GM12892 (cell line): ENCODE data around the gene SECTM1.
A peak's percentile ranks its signal among the peaks of the same experiment; 100 is the strongest.

Experiments
- DNase-seq: peaks from one replicate; pipeline ENCODE4 v3.0.0; 2011; ENCODE audit not compliant: insufficient read length
- FAIRE-seq: peaks from 2 replicates; lab custom pipeline; 2011; peaks lifted over from hg19 to GRCh38; lab: Jason Lieb, UNC
- POLR2A ChIP-seq: IDR thresholded peaks from 2 replicates; pipeline ENCODE4 v1.6.1; 2011; ENCODE audit warnings: low read depth, low read length, control low read depth
- POLR2AphosphoS5 ChIP-seq: IDR thresholded peaks from 2 replicates; pipeline ENCODE4 v1.6.1; 2011; ENCODE audit warnings: low read depth, low read length, control low read depth
- TAF1 ChIP-seq: IDR thresholded peaks from 2 replicates; pipeline ENCODE4 v1.6.1; 2011; ENCODE audit warnings: low read depth, mild to moderate bottlenecking, control low read depth, low read length, borderline replicate concordance

SECTM1 gene

GRCh38 chr17:82339634-82340580 is 6.3 kb upstream of the SECTM1 start:
- FAIRE-seq (no peak), DNase-seq (no peak)
- TF ChIP-seq POLR2A (no peak), TAF1 (no peak), POLR2AphosphoS5 (no peak)

DNA sequence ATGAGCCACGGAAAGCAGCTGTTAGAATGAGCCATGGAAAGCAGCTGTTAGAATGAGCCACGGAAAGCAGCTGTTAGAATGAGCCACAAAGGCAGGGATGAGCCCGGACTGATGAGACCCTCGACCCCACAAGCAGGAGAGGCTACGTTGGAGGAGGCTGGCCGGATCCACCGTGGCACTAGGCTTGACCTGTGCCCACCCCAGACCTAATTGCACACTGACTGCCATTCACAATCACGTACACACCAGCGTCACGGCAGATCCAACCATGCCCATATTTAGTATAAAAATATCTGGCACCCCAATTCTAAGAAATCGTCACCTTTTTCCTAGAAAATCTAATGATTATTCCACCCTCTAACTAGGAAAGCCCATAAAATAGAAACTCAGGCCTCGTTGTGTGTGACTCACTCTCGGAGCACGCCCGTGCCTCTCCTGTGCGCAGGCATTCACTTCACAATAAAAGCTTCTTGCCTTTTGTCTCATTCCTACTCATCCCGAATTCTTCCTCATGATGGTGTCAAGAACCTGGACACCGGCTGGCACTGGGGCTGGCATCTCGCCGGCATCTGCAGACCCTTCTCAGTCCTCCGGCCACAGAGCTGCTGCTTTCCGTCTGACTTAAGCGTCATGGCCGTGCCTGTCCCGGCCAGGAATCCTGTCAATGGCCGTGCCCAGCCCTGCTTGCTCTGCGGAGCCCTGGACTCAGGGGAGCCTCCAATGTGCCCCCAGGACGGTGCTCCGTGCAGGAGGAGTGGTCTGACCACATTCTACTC is 5.5 kb upstream of the SECTM1 start:
- FAIRE-seq, result no peak
- TF ChIP-seq POLR2AphosphoS5 (no peak), POLR2A (no peak), TAF1 (no peak)
- no peak for DNase-seq

DNA sequence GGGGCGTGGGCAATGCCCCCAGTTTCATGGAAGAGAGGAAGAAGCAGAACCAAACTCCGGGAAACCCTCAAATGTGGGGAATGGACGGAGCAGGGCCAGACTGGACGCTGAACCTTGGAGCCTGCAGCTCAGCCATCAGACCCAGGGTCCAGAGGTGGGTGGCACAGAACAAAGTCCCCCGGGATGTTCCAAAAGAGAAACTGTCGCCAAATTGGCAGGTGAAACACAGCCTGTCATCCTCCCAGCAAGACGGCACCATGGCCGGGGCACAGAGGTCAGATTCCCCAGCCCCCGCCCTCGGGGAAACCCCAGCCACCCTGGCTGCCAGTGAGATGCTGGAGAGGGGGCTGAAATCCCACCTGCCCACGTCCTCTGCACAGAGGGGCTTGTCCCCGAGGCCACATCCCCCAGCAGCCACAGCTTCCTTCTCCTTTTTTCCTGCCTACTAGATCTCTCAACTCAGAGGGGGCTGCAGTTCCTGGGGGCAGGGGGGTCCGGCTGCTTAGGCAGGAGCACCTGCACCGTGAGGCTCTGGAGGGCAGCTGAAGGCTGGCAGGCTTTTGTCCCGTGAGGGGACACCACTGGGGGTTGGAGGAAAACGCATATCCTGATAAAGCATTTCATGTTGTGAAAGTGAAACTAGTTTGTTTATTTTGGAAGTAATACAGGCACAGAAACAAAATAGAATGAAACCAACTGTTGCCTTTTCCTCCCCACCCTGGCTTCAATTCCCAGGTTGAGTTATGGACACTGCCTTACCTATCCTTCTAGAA is 1.2 kb upstream of the SECTM1 start:
- TF ChIP-seq POLR2A, result no peak
- TF ChIP-seq POLR2AphosphoS5, result no peak
- no peak for TF ChIP-seq TAF1
- FAIRE-seq, result no peak
- DNase-seq, result no peak

DNA sequence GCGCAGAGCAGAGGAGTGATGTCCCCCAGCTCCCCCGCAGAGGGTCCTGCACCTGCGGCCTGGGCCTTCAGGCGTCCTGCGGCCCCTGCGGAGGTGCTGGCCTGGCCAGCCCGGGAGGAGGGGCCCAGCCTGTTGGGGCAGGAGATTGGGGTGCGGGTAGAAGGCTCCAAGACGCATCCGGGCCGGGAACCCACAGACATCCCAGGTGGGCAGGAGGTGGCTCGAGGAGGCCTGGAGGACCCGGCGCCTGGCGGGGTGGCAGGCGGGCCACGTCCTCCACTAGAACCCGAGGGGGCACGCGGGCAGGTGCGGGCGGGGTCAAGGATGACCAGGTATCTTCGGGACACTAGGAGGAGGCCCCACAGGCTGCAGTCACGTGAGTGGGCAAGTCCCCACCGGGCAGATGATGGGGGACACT is 647 bp upstream of the SECTM1 start:
- TF ChIP-seq POLR2AphosphoS5 (no peak), TAF1 (no peak), POLR2A (no peak)
- no peak for DNase-seq
- FAIRE-seq, result no peak

GRCh38 chr17:82332669-82333278 is 792 bp downstream of the SECTM1 start:
- TF ChIP-seq POLR2A (no peak), POLR2AphosphoS5 (no peak), TAF1 (no peak)
- FAIRE-seq (no peak), DNase-seq (no peak)

- TF ChIP-seq TAF1 (no peak), POLR2A (no peak), POLR2AphosphoS5 (no peak)
- FAIRE-seq (no peak), DNase-seq (no peak)
Measured at GRCh38 chr17:82331345-82331939, 2.1 kb downstream of the SECTM1 start.

DNA sequence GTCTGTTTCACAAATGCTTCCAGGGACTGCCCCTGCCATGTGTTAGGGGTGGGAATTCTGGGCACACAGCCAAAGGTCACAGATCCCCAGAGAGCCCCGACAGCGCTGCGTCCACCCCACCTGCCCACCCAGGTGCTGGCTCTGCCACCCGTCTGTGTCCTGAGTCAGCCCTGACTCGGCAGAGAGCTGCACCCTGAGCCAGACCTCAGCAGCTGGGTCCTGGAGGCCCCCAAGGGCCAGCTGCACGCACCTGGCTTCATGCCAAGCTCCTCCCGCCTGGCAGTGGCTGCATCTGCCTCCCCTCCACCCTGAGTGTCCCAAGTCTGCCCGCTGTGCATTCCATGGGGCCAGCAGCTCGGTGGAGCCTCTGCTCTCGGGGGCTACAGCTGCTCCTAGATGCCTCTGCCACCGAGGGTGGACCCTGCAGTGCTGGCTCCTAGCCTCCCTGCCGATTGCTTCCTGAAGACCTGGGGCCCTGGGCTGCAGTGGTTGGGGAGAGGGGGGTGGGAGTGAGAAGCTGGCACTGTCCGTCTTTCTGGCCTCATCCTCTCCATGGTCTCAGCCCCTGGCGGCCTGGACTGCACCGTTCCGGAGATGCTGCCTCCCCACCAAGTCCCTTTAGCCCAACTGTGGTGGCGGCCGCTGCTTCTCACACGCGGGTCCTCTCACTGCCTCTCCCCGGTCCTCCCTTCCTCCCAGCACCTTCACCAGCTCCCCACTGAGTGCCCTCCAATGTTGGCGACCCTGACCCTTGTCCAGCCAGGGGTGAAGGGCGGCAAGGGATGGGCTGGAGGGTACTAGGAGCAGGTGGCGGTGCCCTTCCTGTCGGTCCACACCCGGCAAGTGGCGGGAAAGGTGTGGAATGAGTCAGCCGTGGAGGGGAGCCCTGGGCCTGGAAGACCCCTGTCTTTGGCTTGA is 3.0 kb downstream of the SECTM1 start:
- DNase-seq (peak; percentile 17), FAIRE-seq (no peak)
- TF ChIP-seq POLR2AphosphoS5 (no peak), POLR2A (no peak), TAF1 (no peak)

GRCh38 chr17:82329683-82330321 is 3.8 kb downstream of the SECTM1 start:
- DNase-seq, result no peak
- TF ChIP-seq POLR2AphosphoS5 (no peak), TAF1 (no peak), POLR2A (no peak)
- FAIRE-seq, result no peak

GRCh38 chr17:82328994-82329507 is 4.5 kb downstream of the SECTM1 start:
- no peak for DNase-seq
- no peak for FAIRE-seq
- TF ChIP-seq POLR2A (no peak), TAF1 (no peak), POLR2AphosphoS5 (no peak)
